KOPT-K1 (cell line): ENCODE results near the gene TLX2.

ENCODE experiments used
- H3K27ac ChIP-seq: fragments of 200-600 bp; sonication (generic); 2 replicates; pipeline ENCODE4 v1.5.1; 2016; ENCODE audit warnings: antibody characterized with exemption, mild to moderate bottlenecking, low read depth, low read length; ENCODE audit not compliant: poor library complexity, severe bottlenecking
- H3K36me3 ChIP-seq: fragments of 200-600 bp; sonication (generic); 2 replicates; pipeline ENCODE4 v1.5.1; 2017; ENCODE audit warnings: antibody characterized with exemption, mild to moderate bottlenecking, low read length, moderate library complexity; ENCODE audit not compliant: insufficient read depth
- H3K9me3 ChIP-seq: fragments of 200-600 bp; sonication (generic); 2 replicates; pipeline ENCODE4 v1.5.1; 2017; ENCODE audit warnings: antibody characterized with exemption, low read length, mild to moderate bottlenecking; ENCODE audit not compliant: insufficient read depth, poor library complexity, severe bottlenecking

TLX2 gene

GRCh38 chr2:74562126-74562775, 48.0 kb downstream of the TLX2 start:
- Histone ChIP-seq H3K36me3 (no peaks in the 10 kb centered on the region), H3K9me3 (no peaks in the 10 kb centered on the region), H3K27ac (no peak overlapping the region)

- Histone ChIP-seq H3K36me3 (no peaks in the 10 kb centered on the region), H3K9me3 (no peaks in the 10 kb centered on the region), H3K27ac (no peak overlapping the region)
Observed at GRCh38 chr2:74564222-74564621, 50.0 kb downstream of the TLX2 start.

GRCh38 chr2:74566076-74566753, 52.0 kb downstream of the TLX2 start:
- H3K9me3 ChIP-seq = no peaks in the 10 kb centered on the region
- H3K36me3 ChIP-seq = no peaks in the 10 kb centered on the region
- no peak overlapping the region for H3K27ac ChIP-seq

- no peak overlapping the region for H3K27ac ChIP-seq
- H3K36me3 ChIP-seq = no peaks in the 10 kb centered on the region
- H3K9me3 ChIP-seq = no peaks in the 10 kb centered on the region
Observed at GRCh38 chr2:74566754-74567085, 52.5 kb downstream of the TLX2 start.
